Measurements from ENCODE around the gene NDFIP2. TPM values are rescaled to one million over a fixed set of nuclear protein-coding genes. Genes with fewer than 3 reads are reported as not detected.

NDFIP2 gene
- total RNA-seq, 4 donors from 2014 or later, result 17.1 to 27.9 (median 20.6) TPM

DNA sequence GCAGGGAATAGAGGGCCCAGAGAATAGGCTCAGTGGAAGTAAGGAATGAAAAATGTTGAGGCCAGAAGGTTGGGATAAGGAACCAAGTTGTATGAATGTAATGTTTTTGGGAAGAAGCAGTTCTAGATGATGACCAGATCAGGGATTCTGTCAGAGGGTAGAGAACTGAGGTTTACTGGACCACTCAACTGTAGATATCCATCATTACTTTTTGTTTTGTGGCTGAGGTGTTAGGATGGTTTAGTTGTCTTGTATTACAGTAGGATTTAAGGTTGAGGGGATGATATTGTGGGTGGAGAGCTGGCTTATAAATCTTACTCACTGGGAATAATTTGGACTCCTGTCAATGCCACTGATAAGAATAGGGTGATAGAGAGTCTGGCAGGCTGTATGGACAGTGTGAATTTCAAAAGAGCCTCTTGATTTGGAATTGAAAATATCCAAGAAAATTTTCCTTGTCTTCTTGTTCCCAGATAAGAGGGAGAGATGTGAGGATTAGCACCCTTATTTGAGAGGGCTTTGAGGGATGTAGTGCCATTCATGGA, 22.6 kb downstream of the NDFIP2 start:
- TF ChIP-seq, protein P1, sequence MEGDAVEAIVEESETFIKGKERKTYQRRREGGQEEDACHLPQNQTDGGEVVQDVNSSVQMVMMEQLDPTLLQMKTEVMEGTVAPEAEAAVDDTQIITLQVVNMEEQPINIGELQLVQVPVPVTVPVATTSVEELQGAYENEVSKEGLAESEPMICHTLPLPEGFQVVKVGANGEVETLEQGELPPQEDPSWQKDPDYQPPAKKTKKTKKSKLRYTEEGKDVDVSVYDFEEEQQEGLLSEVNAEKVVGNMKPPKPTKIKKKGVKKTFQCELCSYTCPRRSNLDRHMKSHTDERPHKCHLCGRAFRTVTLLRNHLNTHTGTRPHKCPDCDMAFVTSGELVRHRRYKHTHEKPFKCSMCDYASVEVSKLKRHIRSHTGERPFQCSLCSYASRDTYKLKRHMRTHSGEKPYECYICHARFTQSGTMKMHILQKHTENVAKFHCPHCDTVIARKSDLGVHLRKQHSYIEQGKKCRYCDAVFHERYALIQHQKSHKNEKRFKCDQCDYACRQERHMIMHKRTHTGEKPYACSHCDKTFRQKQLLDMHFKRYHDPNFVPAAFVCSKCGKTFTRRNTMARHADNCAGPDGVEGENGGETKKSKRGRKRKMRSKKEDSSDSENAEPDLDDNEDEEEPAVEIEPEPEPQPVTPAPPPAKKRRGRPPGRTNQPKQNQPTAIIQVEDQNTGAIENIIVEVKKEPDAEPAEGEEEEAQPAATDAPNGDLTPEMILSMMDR (IDR thresholded peaks at IDR 0.05; ENCODE audit: low read depth), result no peak

DNA sequence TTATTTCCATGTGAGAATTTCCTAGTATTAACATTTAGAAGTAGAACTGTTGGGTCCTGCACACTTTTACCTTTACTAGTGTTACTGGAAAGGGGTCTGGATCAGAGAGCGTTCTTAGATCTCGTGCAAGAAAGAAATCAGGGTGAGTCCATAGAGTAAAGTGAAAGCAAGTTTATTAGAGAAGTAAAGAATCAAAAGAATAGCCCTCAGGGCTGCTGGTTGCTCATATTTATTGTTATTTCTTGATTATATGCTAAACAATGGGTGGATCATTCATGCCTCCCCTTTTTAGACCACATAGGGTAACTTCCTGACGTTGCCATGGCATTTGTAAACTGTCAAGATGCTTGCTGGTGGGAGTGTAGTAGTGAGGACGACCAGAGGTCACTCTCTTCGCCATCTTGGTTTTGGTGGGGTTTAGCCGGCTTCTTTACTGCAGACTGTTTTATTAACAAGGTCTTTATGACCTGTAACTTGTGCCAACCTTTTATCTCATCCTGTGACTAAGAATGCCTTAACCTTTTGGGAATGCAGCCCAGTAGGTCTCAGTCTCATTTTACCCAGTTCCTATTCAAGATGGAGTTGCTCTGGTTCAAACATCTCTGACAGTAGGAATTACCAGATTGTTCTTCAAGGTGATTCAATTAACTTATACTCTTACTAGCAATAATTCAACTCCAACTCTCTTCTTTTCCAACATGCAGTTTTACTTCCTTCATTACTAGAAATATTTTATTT, 27.4 kb downstream of the NDFIP2 start:
- TF ChIP-seq, protein P1 (IDR thresholded peaks at IDR 0.05; ENCODE audit: low read depth), result no peak

DNA sequence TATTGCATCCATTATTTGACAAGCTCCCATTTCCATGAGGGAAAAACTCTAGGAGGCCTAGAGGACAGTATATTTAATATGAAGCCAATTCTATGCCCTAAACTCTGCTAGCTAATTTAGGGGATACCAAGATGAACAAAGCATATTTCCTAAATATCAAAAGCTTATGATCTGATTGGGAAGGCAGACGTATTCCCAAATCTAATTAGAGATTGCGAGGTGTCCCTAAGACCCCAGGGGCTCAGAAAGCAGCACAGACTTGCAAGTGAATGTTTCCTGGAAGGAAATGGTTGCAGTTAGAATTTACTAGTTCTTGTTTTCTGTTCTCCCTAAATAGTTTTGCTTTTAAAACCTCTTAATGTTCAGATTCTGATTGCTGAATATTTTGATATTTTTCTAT, 30.7 kb downstream of the NDFIP2 start:
- TF ChIP-seq, protein P1 (IDR thresholded peaks at IDR 0.05; ENCODE audit: low read depth), result no peak

DNA sequence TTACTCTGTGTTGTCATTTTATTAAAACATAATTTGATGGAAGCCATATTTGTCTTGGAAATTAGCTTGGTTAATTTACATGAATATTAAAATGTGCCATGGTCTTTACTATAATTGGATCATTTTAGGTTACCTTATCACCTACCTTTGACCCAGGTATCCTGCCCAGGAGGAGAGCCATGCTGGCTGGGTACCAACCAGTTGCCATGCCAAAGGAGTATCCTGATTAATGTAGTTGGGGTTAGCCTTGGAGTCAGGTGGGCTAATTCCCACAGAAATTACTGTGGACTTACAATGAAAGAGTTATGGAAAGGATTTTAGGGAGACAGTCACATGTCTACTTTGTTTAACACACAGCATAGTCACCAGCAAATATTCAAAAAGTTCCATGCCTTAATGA, 32.0 kb downstream of the NDFIP2 start:
- TF ChIP-seq, protein P1 (IDR thresholded peaks at IDR 0.05; ENCODE audit: low read depth), result no peak

DNA sequence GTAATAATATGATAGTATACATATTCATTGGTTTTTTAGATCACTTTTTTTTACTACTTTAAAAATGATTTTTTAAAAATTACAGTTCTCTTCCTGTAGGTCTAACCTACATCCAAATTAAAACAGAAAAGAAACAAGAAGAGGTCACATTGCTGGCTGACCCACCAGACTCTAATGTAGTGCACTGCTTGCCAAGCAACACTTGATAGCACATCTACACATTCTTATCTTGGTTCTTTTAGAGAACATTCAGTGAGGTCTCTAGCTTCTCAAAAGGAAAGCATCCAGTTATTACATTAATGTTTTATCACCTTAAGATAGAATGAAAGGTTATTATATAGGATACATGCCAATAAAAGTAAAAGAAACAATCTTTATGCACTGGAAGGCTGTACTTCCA, 35.6 kb downstream of the NDFIP2 start:
- TF ChIP-seq, protein P1 (IDR thresholded peaks at IDR 0.05; ENCODE audit: low read depth), result no peak

DNA sequence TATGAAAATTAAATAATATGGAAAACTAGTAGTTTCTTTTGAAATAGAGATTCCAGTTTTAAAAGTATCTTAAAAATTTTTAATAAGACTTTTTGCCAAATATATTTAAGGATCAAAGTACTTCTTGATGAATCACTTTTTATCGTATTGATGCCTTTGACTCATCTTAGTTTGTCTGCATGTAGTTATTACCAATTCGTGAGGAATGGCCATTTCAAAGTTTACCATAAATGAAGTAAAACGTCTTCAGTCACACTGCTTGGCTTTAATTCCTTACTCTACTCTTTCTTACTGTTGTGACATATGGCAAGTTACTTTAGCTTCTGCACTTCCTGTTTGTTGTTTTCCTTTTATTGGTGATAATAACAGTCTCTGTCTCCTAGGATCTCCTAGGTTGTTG, 38.3 kb downstream of the NDFIP2 start:
- TF ChIP-seq, protein P1 (IDR thresholded peaks at IDR 0.05; ENCODE audit: low read depth), result no peak

DNA sequence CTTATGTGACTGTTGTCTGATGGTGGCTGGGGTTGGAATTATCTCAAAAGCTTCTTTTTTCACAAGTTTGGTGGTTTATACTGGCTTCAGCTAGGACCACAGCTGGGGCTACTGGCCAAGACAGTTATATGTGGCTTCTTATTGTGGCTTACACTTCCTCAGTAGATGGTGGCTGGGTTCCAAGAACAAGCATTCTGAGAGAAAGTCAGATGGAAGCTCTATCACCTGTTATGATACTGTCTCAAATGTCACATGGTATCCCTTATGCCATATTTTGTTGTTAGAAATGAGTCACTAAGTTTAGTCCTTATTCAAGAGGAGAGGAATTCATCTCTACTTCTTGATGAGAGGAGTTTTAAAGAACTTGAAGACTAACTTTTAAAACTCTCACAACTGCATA, 41.6 kb downstream of the NDFIP2 start:
- TF ChIP-seq, protein P1 (IDR thresholded peaks at IDR 0.05; ENCODE audit: low read depth), result no peak
